IMR-90 (cell line): ENCODE results near the gene CYP2J2. TPM values are rescaled to one million over a fixed set of nuclear protein-coding genes. Genes with fewer than 3 reads are reported as not detected.

Source experiments
- ATAC-seq: fragments of 200-7000 bp; cut with Tn5 transposase; 2 replicates; pipeline ENCODE4 v1.9.1; 2020; ENCODE audit warnings: low read depth, mild to moderate bottlenecking, moderate library complexity
- BruUV-seq: library from RNA; stranded (reverse); fragments of 400-500 nt; replicated peaks from 2 replicates; lab custom pipeline; 2021; lab: Mats Ljungman, UMichigan
- CTCF ChIA-PET: fragments of 300-600 bp; formaldehyde crosslinking; extraction: SDS; loops from one replicate; lab custom pipeline; 2021; ENCODE audit warnings: antibody characterized with exemption; lab: Yijun Ruan, JAX
- POLR2A ChIA-PET: fragments of 300-600 bp; sonication (Branson Sonifier 250); formaldehyde crosslinking; loops from one replicate; lab custom pipeline; 2022; ENCODE audit warnings: antibody characterized with exemption; ENCODE audit not compliant: unreplicated experiment; lab: Charles Lee
- DNase-seq: peaks from one replicate; pipeline ENCODE4 v3.0.0; 2013
- H2AFZ ChIP-seq: replicated peaks from 2 replicates; pipeline ENCODE3; 2013; ENCODE audit warnings: low read length, mild to moderate bottlenecking; ENCODE audit not compliant: poor library complexity
- H2AK5ac ChIP-seq: 2 replicates; pipeline ENCODE4 v1.6.1; 2013; ENCODE audit warnings: low read depth, low read length, inconsistent platforms
- H2AK9ac ChIP-seq: replicated peaks from 2 replicates; pipeline ENCODE3; 2013; ENCODE audit warnings: mild to moderate bottlenecking, low read depth, low read length, moderate library complexity; ENCODE audit not compliant: poor library complexity
- H2BK120ac ChIP-seq: 2 replicates; pipeline ENCODE4 v1.6.1; 2013; ENCODE audit warnings: low read depth, low read length, inconsistent platforms
- H2BK15ac ChIP-seq: 3 replicates; pipeline ENCODE4 v1.6.1; 2013; ENCODE audit warnings: low read depth, low read length, inconsistent platforms
- H2BK20ac ChIP-seq: 2 replicates; pipeline ENCODE4 v1.6.1; 2013; ENCODE audit warnings: low read depth, mild to moderate bottlenecking, inconsistent platforms, low read length, moderate library complexity
- H2BK5ac ChIP-seq: 2 replicates; pipeline ENCODE4 v1.6.1; 2013; ENCODE audit warnings: mild to moderate bottlenecking, low read depth, low read length, inconsistent platforms; ENCODE audit not compliant: poor library complexity, severe bottlenecking
- H3K14ac ChIP-seq: replicated peaks from 2 replicates; pipeline ENCODE4 v1.6.1; 2013; ENCODE audit warnings: low read depth, low read length, inconsistent platforms
- H3K18ac ChIP-seq: 2 replicates; pipeline ENCODE4 v1.6.1; 2013; ENCODE audit warnings: low read depth, low read length, control low read depth
- H3K23ac ChIP-seq: 2 replicates; pipeline ENCODE4 v1.6.1; 2013; ENCODE audit warnings: low read depth, low read length, inconsistent platforms
- H3K27ac ChIP-seq: 2 replicates; pipeline ENCODE4 v1.5.1; 2013; ENCODE audit warnings: mild to moderate bottlenecking, control low read depth, low read length; ENCODE audit not compliant: insufficient read depth
- H3K27me3 ChIP-seq: 2 replicates; pipeline ENCODE4 v1.6.1; 2013; ENCODE audit warnings: low read length; ENCODE audit not compliant: control insufficient read depth, insufficient read depth
- H3K36me3 ChIP-seq: 2 replicates; pipeline ENCODE4 v1.6.1; 2013; ENCODE audit warnings: low read length, mixed read lengths; ENCODE audit not compliant: control insufficient read depth, insufficient read depth
- H3K4ac ChIP-seq: 2 replicates; pipeline ENCODE4 v1.6.1; 2013; ENCODE audit warnings: low read depth, low read length, inconsistent platforms
- H3K4me1 ChIP-seq: 2 replicates; pipeline ENCODE4 v1.6.1; 2013; ENCODE audit warnings: low read length, mixed read lengths; ENCODE audit not compliant: control insufficient read depth, insufficient read depth
- H3K4me2 ChIP-seq: 2 replicates; pipeline ENCODE4 v1.6.1; 2013; ENCODE audit warnings: low read depth, mild to moderate bottlenecking, control low read depth, low read length, moderate library complexity
- H3K4me3 ChIP-seq: 2 replicates; pipeline ENCODE4 v1.5.1; 2013; ENCODE audit warnings: low read depth, mild to moderate bottlenecking, control low read depth, low read length, moderate library complexity; ENCODE audit not compliant: insufficient read depth
- H3K56ac ChIP-seq: 2 replicates; pipeline ENCODE4 v1.6.1; 2013; ENCODE audit warnings: low read length, inconsistent platforms; ENCODE audit not compliant: insufficient read depth; ENCODE audit errors: extremely low read depth
- H3K79me1 ChIP-seq, 2 experiments: 2 replicates each; pipeline ENCODE4 v1.6.1; 2013; ENCODE audit warnings: low read length in 2 of 2, inconsistent platforms in 1 of 2, low read depth in 1 of 2
- H3K9ac ChIP-seq: 2 replicates; pipeline ENCODE4 v1.6.1; 2013; ENCODE audit warnings: low read depth, low read length, control low read depth
- H3K9me1 ChIP-seq: 2 replicates; pipeline ENCODE4 v1.6.1; 2013; ENCODE audit warnings: low read length, inconsistent platforms; ENCODE audit not compliant: insufficient read depth
- H3K9me3 ChIP-seq: 2 replicates; pipeline ENCODE4 v1.6.1; 2013; ENCODE audit warnings: low read length; ENCODE audit not compliant: control insufficient read depth, insufficient read depth
- H4K20me1 ChIP-seq: 2 replicates; pipeline ENCODE4 v1.6.1; 2013; ENCODE audit warnings: low read length, inconsistent platforms; ENCODE audit not compliant: insufficient read depth
- H4K5ac ChIP-seq: 2 replicates; pipeline ENCODE4 v1.6.1; 2013; ENCODE audit warnings: mild to moderate bottlenecking, low read depth, low read length, control low read depth
- H4K8ac ChIP-seq, 2 experiments: 2 replicates each; pipeline ENCODE4 v1.6.1; 2013; ENCODE audit warnings: low read depth in 2 of 2, low read length in 2 of 2, control low read depth in 1 of 2, inconsistent platforms in 1 of 2
- H4K91ac ChIP-seq: 2 replicates; pipeline ENCODE4 v1.6.1; 2013; ENCODE audit warnings: low read depth, low read length, inconsistent platforms; ENCODE audit not compliant: insufficient read depth
- BHLHE40 ChIP-seq: fragments of 150-350 bp; IDR thresholded peaks from 2 replicates; pipeline ENCODE4 v1.6.1; 2016; ENCODE audit warnings: mild to moderate bottlenecking, low read depth, low read length
- CEBPB ChIP-seq: IDR thresholded peaks from 2 replicates; pipeline ENCODE4 v1.6.1; 2012; ENCODE audit warnings: low read depth, low read length, improper control_type of control experiment
- WGBS, 2 experiments: methylation state at CpG; one replicate each; pipeline versions ENCODE4 v1.1.5 to v1.1.7; 2013; ENCODE audit warnings: missing lambda C conversion rate in 2 of 2; ENCODE audit not compliant: insufficient read length in 1 of 2; ENCODE audit errors: extremely low coverage in 2 of 2; 5-methylcytosine and 5-hydroxymethylcytosine counted together
- dilution Hi-C: fragments of 300-500 bp; cut with HindIII; formaldehyde crosslinking; loops from one replicate; pipeline ENCODE4 v1.14.3; 2018; ENCODE audit warnings: low sequenced_read_pairs; ENCODE audit not compliant: unreplicated experiment
- in situ Hi-C: fragments of 300-500 bp; cut with MboI; formaldehyde crosslinking; loops from 3 replicates; pipeline ENCODE4 v1.14.3; 2019; ENCODE audit warnings: low sequenced_read_pairs, inconsistent platforms, mixed read lengths
- intact Hi-C: fragments of 100-400 bp; cut with micrococcal nuclease; formaldehyde crosslinking; loops from 2 replicates; pipeline ENCODE4 v1.10.0; 2022
- polyA plus RNA-seq, 3 experiments: library from polyadenylated mRNA; depleted of rRNA; stranded (reverse); fragments of >200 nt; gene quantifications; 2 replicates each; pipeline ENCODE4 v1.2.3, GENCODE V29; 2012; ENCODE audit warnings: low replicate concordance in 1 of 3
- total RNA-seq: library from RNA; depleted of rRNA; stranded (reverse); fragments of >200 nt; gene quantifications from 2 replicates; pipeline ENCODE4 v1.2.3, GENCODE V29; 2012

Gene CYP2J2
- total and polyA plus RNA-seq, 2 of the 4 experiments (the other 2 are of a cell fraction), result 0.18 TPM; not detected in 1

DNA sequence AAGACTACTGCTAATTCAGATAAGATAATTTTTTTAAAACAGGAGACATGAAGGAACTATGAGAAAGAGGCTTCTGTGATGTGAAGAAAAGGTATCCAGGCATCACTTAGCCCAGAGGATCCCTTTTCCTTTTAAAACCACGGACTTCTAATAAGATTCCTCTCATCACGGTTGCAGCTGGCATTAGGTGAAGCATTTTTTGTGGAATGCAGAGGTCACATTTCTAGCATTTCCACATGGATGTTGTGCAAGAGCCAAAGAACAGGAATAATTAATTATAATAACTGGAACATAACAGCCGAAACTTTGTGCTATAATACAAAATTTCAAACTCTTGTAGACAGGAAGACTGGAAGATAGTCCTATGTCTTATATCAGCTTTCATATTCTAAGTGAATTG lies 27.6 kb downstream of the CYP2J2 start:
- no peak overlapping the region for H3K14ac ChIP-seq
- H2BK20ac ChIP-seq, result no peak overlapping the region
- H3K4me1 ChIP-seq, result no peaks in the 10 kb centered on the region
- no CpG with 5 or more reads among the region's 3 CpGs for WGBS, 2 experiments
- ATAC-seq (no peak), DNase-seq (no peak)
- CTCF ChIA-PET, result no interaction called here
- H2AK5ac ChIP-seq, result no peak overlapping the region
- intact Hi-C loops (no loop called here), dilution Hi-C loops (no loop called here), in situ Hi-C loops (no loop called here)
- H3K27ac ChIP-seq, result no peak overlapping the region
- no peak overlapping the region for H2AK9ac ChIP-seq
- no peak overlapping the region for H4K5ac ChIP-seq
- no peak overlapping the region for H2BK15ac ChIP-seq
- H4K8ac ChIP-seq, result no peak overlapping the region
- no peak overlapping the region for H3K4me3 ChIP-seq
- no peaks in the 10 kb centered on the region for H3K79me1 ChIP-seq
- no peak overlapping the region for H3K23ac ChIP-seq
- BruUV-seq, result no TSS peak
- H2BK5ac ChIP-seq, result no peak overlapping the region
- no peak overlapping the region for H3K56ac ChIP-seq
- H3K4me2 ChIP-seq, result no peak overlapping the region
- H2BK120ac ChIP-seq, result no peak overlapping the region
- POLR2A ChIA-PET, result no interaction called here
- H3K4ac ChIP-seq, result no peak overlapping the region
- no peaks in the 10 kb centered on the region for H3K36me3 ChIP-seq
- H4K91ac ChIP-seq, result no peak overlapping the region
- no peak overlapping the region for H2AFZ ChIP-seq
- H3K18ac ChIP-seq, result no peak overlapping the region
- H3K9me1 ChIP-seq, result no peaks in the 10 kb centered on the region
- H4K20me1 ChIP-seq, result no peaks in the 10 kb centered on the region
- peak; percentile 38; the same call in 1 of the 2 replicates for TF ChIP-seq CEBPB
- TF ChIP-seq BHLHE40, result no peak
- no peaks in the 10 kb centered on the region for H3K9me3 ChIP-seq
- H3K27me3 ChIP-seq, result no peaks in the 10 kb centered on the region; the same call in 1 of the 2 replicates
- no peak overlapping the region for H3K9ac ChIP-seq
